Right forelimb (tissue), 1 donor: Measurements from ENCODE around the gene ELOB.

Experiments
- DNase-seq: peaks from one replicate; pipeline ENCODE4 v3.0.0-alpha.2; 2018

ELOB gene

DNA sequence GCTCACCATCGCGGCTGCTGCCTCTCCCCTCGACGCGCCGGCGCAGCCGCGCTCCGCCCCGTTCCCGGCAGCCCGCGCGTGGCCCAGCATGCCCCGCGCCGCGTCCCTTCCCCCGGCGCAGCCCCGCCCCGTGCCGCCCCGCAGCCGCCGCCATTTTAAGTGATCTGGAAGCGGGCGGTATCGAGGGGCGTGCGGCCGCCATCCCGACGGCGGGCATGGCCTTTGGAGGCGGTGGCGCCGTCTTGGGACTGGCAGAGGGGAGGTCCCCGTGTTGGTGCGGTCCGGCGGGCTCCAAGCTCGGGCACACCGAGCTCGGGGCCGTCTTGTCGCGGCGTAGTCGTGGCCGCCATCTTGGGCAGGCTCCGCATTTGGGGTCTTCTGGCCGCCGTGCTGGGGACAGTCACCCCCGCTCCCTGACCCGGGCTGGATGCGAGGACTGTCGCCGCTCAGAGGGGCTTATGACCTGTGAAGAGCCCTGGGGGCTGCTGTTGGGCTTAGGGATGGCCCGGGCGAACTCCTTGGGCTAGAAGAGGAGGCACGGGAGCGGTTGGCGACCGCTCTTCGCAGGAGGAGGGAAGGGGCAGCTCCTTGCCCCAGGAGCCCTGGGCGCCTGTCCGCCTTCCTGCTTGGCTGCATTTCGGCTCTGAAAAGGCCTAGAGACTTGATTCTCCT, at the start of gene ELOB:
Gene ELOB, minus strand, starts transcription at position 50 of the 672 bp plus-strand sequence. Its CDS starts 41 bp downstream, at position 9.
- DNase-seq = peak; percentile 96

GRCh38 chr16:2825906-2826305, 48.8 kb upstream of the ELOB start:
- peak; percentile 13 for DNase-seq

GRCh38 chr16:2825049-2825742, 48.1 kb upstream of the ELOB start:
- DNase-seq = peak; percentile 6

GRCh38 chr16:2824626-2825025, 47.5 kb upstream of the ELOB start:
- no peak for DNase-seq

DNA sequence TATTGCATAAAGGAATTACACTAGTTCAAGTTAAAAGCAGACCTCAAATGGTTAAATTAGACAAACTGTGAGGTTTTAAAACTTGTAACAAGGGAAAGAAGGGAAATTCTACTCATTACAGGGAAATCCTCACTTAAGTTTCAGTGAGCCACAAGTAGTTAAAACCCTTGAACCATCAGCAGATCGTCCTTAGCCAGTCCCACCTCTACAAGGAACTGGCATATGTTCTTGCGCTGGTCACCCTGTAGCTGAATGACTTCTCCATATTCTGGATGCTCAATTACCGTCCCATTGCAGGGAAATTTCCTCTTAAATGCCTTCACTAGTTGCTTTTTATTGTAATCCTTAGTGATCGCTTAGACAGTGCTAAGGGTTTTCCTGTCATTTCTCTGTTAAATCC, 45.4 kb upstream of the ELOB start:
- no peak for DNase-seq

- no peak for DNase-seq
These were observed 45.0 kb upstream of the ELOB start for GRCh38 chr16:2822158-2822495.

DNA sequence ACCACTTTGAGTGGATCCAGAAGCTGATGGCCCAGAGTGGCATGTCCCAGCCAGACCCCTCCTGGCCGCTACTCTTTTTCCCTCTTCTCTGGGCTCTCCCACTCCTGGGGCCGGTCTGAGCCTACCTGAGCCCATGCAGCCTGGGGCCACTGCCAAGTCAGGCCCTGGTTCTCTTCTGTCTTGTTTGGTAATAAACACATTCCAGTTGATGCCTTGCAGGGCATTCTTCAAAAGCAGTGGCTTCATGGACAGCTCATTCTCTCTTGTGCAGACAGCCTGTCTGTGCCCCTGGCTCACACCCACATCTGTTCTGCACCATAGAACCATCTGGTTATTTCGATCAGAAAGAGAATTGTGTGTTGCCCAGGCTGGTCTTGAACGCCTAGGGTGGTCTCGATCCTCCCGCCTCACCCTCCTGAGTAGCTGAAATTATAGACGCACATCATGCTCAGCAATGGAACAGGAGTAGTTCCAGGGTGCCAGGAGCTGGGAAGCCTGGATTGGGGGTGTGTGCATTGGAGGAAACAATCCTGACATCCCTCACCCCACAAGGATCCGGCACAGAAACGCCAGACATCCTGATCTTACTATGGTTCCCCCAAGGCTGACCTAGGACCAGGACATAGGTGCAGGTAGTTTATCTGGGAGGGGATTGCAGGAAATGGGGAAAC, 44.5 kb upstream of the ELOB start:
- DNase-seq = peak; percentile 23

DNA sequence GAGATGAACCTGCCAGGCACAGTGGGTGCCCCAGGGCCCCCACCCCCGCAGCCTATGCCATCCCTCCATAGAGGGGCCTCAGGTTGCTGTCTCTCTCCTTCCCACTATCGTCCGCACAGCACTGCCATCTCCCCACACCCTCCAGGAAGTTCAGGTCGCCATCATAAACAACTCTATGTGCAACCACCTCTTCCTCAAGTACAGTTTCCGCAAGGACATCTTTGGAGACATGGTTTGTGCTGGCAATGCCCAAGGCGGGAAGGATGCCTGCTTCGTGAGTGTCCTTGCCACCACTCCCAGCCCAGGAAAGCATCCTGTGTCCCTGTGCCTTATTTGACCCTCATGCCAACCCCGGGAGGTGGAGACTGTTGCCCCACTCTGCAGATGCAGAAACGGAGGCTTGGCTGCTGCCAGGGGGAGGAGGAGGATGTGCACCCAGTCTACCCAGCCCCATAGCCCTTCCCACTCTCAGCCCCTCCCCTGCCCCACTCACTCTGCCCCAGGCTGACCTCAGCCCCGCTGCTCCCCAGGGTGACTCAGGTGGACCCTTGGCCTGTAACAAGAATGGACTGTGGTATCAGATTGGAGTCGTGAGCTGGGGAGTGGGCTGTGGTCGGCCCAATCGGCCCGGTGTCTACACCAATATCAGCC, 43.9 kb upstream of the ELOB start:
- DNase-seq = no peak

GRCh38 chr16:2819939-2820835, 43.1 kb upstream of the ELOB start:
- DNase-seq = no peak

DNA sequence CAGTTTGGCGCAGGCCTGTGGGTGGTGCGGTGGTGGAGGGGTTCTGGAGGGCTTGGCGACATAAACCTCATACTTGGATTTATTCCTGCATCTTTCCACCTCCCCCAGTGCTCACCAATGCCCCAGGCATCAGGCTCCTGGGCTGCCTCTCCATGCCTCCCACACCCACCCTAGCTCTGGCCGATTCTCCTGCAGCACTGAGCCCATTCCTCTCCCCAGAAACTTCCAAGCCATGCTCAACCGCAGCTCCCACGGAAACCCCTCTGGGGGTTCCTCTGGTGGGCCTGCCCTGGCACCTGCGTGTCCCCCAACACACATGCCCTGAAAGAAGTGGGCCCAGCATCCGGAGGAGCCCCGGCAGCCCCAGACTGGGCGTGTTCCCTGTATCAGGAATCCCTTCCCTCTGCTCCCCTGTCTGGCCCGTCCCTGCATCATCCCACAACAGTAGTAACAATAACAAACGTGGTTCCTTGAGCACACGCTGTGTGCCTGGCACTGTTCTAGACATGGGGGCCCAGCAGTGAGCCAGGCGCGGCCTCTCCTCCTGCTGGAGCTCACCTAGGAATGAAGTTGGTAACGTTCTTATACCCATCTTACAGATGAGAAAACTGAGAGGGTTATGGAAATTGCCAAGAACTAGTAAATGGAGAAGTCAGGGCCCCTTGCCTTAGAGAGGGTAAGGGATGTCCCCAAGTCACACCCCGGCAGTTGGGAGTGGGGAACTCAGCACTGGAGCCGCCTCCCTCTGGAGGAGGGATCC, 42.3 kb upstream of the ELOB start:
- peak; percentile 2 for DNase-seq

DNA sequence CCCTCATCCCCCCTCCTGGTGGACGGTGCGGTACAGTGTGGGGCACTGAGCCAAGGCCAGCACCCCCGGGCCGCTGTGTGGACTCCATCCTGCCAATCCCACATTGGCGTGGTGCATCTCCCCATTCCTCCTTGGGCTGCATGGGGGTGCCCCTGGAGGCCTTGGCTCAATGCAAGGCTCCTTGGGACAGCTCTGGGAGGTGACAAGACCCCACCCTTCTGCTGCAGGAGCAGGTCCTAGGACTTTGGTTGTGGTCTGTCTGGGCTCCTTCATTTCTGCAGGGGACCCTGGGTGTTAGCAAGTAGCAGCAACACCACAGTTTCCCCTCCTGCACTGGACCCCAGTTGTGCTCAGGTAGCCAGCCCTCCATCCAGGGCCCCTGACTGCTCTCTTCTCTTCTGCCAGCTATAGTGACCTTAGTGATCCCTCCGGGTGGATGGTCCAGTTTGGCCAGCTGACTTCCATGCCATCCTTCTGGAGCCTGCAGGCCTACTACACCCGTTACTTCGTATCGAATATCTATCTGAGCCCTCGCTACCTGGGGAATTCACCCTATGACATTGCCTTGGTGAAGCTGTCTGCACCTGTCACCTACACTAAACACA, 41.3 kb upstream of the ELOB start:
- DNase-seq = no peak

- DNase-seq = no peak
These were observed 40.5 kb upstream of the ELOB start for GRCh38 chr16:2817340-2818271.

DNA sequence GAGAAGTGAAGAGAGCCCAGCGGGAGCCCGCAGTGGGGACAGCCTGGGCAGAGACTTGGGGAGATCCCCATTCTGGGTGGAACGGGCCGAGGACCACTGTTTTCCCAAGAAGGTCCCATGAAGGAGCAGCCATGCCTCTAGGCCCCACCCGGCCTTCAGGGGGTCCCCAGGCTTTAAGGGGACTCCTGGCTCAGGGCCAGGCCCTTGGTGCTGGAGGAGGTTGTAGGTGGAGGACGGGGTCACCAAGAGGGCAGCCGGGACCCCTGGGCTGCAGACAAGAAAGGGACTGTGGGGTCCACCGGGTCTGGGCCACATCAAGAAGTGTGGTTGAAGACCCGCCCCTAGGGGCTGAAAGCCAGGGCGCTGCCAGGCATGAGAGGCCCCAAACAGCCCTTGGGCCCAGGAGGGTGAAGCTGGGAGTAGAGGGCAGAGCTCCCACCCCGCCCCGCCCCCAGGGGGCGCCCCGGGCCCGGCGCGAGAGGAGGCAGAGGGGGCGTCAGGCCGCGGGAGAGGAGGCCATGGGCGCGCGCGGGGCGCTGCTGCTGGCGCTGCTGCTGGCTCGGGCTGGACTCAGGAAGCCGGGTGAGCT, 39.8 kb upstream of the ELOB start, which contains the start of gene PRSS21:
Gene PRSS21, plus strand, starts transcription at position 487 of the 589 bp plus-strand sequence. Its CDS starts 32 bp downstream, at position 519.
- DNase-seq = no peak

- DNase-seq = no peak
These were observed 38.3 kb upstream of the ELOB start for GRCh38 chr16:2815299-2815771.

- DNase-seq = no peak
These were observed 37.6 kb upstream of the ELOB start for GRCh38 chr16:2814551-2815298.

DNA sequence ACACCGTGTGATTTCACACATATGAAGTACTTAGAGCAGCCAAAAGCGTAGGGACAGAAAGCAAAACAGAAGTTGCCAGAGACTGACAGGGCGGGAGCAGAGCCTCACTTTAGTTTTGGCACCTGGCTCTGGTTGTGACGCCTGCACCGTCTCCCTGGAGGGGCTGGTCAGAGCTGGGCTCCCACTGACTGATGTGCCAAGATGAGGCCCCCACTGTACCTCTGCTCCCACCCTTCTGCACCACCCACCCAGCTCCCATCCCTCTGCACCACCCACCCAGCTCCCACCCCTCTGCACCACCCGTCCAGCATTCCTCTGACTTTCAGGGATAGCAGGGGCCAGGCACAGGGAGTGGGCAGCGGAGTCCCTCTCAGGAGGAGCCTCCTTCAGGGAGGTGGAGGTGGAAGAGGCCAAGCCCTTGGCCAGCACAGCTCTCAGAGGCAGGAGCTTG, 36.7 kb upstream of the ELOB start:
- DNase-seq = no peak

- DNase-seq = no peak
These were observed 34.8 kb upstream of the ELOB start for GRCh38 chr16:2811703-2812471.

DNA sequence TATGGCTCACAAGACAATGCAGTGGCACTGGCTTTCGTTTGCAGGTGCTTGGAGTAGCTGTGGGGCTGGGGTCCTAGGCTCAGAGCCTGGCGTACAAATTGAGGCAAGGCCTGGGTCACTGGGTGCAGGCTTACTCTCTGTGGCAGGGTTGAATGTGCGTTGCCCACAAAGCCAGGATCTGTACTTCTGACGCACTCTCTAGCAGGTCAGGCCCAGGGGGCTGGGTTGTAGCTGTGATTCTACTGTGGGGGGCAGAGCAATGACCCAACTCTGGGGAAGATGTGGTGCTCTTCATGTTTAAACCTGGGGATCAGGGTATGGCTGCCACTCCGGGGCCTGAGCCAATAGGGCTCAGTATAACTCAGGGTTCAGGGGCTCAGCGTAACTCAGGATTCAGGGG, 33.6 kb upstream of the ELOB start:
- DNase-seq = no peak
